ENCODE data around the gene RPL7A. TPM values are rescaled to one million over a fixed set of nuclear protein-coding genes. Genes with fewer than 3 reads are reported as not detected.
A peak's percentile ranks its signal among the peaks of the same experiment; 100 is the strongest.

The RPL7A gene
- total and polyA plus RNA-seq, 2 of the 13 experiments (the other 11 are each of a cell fraction or from before 2014, with no cell fraction given), result 2,401 to 2,938 TPM

- TF ChIP-seq NFE2L1 (CRISPR knock-in tag; IDR thresholded peaks at IDR 0.05; ENCODE audit: borderline replicate concordance) (no peak), HNRNPK (IDR thresholded peaks at IDR 0.05; ENCODE audit: low read depth, low read length, poor library complexity, severe bottlenecking) (peak; percentile 88), TMF1 (CRISPR knock-in tag; IDR thresholded peaks at IDR 0.05; ENCODE audit: low read depth) (no peak), ZNF414 (CRISPR knock-in tag; IDR thresholded peaks at IDR 0.05) (no peak), MAFF (IDR thresholded peaks at IDR 0.05; ENCODE audit: low read depth, low read length) (no peak), MLLT10 (CRISPR knock-in tag; IDR thresholded peaks at IDR 0.05) (no peak), JUND (CRISPR knock-in tag; IDR thresholded peaks at IDR 0.05) (no peak), NFYB (CRISPR knock-in tag; IDR thresholded peaks at IDR 0.05) (no peak), SP2 (CRISPR knock-in tag; IDR thresholded peaks at IDR 0.05) (no peak), NR1H2 (CRISPR knock-in tag; IDR thresholded peaks at IDR 0.05; ENCODE audit: borderline replicate concordance, low read depth) (no peak), KLF6 (CRISPR knock-in tag; IDR thresholded peaks at IDR 0.05) (no peak), ZNF251 (CRISPR knock-in tag; IDR thresholded peaks at IDR 0.05) (no peak), HNRNPLL (IDR thresholded peaks at IDR 0.05; ENCODE audit: low read depth, low read length, poor library complexity, severe bottlenecking) (peak; percentile 38), ZFP82 (CRISPR knock-in tag; IDR thresholded peaks at IDR 0.05; ENCODE audit: borderline replicate concordance) (no peak), ZNF383 (CRISPR knock-in tag; IDR thresholded peaks at IDR 0.05; ENCODE audit: borderline replicate concordance) (no peak), ZMYM2 (CRISPR knock-in tag; IDR thresholded peaks at IDR 0.05) (no peak), GTF2F1 (IDR thresholded peaks at IDR 0.05; ENCODE audit: low read length) (no peak), MIER3 (CRISPR knock-in tag; IDR thresholded peaks at IDR 0.05; ENCODE audit: borderline replicate concordance) (no peak), ZNF329 (CRISPR knock-in tag; IDR thresholded peaks at IDR 0.05; ENCODE audit: low read depth) (no peak), PHF8 (CRISPR knock-in tag; IDR thresholded peaks at IDR 0.05) (peak; percentile 69; the same call in 1 of the 2 replicates), RXRA (CRISPR knock-in tag; IDR thresholded peaks at IDR 0.05) (0 out of 2 replicates have a peak, but pooled peaks have one; percentile 11), ZNF430 (CRISPR knock-in tag; IDR thresholded peaks at IDR 0.05) (no peak), HOXA7 (CRISPR knock-in tag; IDR thresholded peaks at IDR 0.05) (no peak), NFYC (CRISPR knock-in tag; IDR thresholded peaks at IDR 0.05) (no peak), ZNF331 (CRISPR knock-in tag; IDR thresholded peaks at IDR 0.05) (no peak)
- TF ChIP-seq, protein P1, sequence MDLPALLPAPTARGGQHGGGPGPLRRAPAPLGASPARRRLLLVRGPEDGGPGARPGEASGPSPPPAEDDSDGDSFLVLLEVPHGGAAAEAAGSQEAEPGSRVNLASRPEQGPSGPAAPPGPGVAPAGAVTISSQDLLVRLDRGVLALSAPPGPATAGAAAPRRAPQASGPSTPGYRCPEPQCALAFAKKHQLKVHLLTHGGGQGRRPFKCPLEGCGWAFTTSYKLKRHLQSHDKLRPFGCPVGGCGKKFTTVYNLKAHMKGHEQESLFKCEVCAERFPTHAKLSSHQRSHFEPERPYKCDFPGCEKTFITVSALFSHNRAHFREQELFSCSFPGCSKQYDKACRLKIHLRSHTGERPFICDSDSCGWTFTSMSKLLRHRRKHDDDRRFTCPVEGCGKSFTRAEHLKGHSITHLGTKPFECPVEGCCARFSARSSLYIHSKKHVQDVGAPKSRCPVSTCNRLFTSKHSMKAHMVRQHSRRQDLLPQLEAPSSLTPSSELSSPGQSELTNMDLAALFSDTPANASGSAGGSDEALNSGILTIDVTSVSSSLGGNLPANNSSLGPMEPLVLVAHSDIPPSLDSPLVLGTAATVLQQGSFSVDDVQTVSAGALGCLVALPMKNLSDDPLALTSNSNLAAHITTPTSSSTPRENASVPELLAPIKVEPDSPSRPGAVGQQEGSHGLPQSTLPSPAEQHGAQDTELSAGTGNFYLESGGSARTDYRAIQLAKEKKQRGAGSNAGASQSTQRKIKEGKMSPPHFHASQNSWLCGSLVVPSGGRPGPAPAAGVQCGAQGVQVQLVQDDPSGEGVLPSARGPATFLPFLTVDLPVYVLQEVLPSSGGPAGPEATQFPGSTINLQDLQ (CRISPR knock-in tag; IDR thresholded peaks at IDR 0.05), result no peak
- TF ChIP-seq, protein P2, sequence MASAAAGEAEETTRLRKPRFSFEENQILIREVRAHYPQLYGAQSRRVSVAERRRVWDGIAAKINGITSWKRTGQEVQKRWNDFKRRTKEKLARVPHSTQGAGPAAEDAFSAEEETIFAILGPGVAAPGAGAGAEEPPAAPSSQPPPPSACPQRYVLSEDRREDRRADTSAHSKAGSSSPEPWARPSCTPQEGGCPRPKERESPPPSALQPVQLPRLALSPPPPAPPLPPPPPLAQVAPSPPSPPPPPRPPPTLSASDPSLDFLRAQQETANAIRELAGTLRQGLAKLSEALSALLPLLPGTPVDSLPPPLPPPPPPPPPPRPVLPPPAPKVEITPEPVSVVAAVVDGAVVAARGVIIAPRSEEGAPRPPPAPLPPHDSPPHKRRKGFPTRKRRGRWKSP (CRISPR knock-in tag; IDR thresholded peaks at IDR 0.05), result no peak; the same call in 1 of the 2 replicates
- TF ChIP-seq, protein P3, sequence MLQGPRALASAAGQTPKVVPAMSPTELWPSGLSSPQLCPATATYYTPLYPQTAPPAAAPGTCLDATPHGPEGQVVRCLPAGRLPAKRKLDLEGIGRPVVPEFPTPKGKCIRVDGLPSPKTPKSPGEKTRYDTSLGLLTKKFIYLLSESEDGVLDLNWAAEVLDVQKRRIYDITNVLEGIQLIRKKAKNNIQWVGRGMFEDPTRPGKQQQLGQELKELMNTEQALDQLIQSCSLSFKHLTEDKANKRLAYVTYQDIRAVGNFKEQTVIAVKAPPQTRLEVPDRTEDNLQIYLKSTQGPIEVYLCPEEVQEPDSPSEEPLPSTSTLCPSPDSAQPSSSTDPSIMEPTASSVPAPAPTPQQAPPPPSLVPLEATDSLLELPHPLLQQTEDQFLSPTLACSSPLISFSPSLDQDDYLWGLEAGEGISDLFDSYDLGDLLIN (CRISPR knock-in tag; IDR thresholded peaks at IDR 0.05; ENCODE audit: borderline replicate concordance), result no peak
These were observed 468 bp upstream of the RPL7A start (continued) for GRCh38 chr9:133347515-133347984.

Data from HepG2 (cell line).